Dedifferentiated amniotic fluid mesenchymal stem cell (primary cell): Measurements from ENCODE around the gene ADGRE3.
"Not testable (repeated sequence)": the region's sequence is repeated elsewhere in the genome, so short reads cannot be mapped to it uniquely, and the experiment has no call there.

Source experiments
- DNase-seq: peaks from one replicate; pipeline ENCODE4 v3.0.0-alpha.2; 2016; ENCODE audit errors: extremely low spot score

Gene ADGRE3

DNA sequence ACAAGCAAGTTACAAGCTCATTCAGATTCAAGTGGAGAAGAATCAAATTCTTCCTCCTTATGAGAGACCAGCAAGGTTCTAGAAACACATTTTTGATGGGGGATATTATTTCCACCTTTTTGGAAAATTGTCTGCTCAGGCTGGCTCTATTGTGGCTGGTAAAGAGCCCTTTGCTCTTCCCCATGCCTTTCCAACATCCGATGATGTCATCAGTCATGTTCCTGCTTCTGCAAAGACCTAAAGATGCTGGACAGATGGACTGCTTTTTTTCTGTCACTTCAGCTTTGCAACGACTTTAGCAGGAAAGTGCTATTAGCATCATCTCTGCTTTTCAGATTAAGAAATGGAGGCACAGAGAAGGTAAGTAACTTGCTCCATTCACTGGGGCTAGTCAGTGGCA, 4.2 kb downstream of the ADGRE3 start:
- no peak for DNase-seq

DNA sequence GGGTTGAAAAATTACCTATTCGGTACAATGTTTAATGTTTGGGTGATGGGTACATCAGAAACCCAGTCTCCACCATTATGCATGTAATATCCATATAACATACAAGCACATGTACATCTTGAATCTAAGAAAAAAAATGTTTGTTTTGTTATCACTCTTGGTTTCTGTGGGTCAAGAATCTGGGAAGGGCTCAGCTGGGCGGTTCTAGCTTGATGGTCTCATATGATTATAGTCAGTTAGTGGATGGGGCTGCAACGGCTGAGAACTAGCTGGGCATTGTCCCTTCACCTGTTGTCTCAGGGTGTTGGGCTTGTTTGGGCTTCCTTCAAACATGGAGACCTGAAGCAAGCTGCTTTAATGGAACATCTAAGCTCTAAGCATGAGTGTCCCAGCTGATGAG, 4.7 kb downstream of the ADGRE3 start:
- DNase-seq = no peak

DNA sequence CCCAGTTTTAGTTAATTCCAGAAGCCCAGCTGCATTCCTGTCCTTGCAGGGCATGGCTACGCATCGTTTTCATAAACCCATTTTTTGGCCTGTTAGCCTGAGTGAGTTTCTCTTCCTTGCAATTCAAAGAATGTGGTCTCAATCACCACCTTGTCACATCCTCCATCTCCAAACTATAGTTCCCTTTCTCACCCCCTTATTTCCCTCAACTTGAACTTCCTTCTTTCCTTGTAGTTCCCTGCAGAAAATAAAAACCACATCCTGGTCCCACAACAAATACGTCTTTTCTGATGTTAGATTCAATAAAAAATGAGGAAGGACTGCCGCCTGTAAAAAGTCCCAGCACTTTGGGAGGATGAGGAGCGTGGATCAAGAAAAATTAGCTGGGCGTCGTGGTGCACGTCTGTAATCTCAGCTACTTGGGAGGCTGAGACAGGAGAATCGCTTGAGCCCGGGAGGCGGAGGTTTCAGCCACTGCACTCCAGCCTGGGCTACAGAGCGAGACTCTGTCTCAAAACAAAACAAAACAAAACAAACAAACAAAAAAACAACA, 13.2 kb downstream of the ADGRE3 start:
- DNase-seq = no peak

DNA sequence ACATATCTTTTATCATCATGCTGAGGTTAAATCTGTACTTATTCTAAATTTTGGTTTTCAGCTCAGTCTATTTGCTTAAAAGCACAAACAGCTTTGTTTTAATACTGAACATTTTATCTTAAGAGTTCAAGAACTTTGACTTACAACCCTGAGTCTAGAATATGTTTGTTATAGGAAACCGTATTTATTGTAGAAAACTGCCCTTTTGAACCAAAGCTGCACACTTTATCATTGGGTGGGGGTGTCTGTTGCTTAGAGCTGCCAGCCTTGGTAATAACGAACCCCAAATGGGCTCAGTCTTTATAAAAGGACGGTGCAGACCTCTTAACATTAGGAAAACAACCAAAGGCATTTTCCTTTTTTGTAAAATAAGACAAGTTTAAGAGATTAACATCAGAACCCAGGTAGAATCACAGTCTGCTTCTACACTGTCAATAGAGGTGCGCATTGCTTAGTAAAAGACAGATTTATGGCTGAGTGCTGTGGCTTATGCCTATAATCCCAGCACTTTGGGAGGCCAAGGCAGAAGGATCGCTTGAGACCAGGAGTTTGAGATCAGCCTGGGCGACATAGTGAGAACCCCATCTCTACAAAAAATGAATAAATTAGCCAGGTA, 14.7 kb downstream of the ADGRE3 start:
- DNase-seq = no peak

DNA sequence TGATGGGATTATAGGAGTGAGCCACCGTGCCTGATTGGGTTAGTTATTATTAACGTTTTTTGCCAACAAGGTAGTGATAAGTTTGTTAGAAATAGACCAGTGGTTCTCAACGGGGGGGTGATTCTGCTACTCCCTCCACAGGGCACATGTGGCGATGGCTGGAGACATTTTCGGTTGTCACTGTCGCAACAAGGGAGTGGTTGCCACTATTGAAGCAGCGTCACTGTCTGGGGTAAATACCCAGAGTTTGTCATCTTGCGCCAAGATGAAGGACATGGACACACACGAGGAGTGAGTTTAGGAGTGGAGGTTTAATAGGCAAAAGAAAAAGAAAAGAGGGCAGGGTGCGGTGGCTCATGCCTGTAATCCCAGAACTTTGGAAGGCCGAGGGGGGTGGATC, 18.9 kb downstream of the ADGRE3 start:
- DNase-seq = no peak

DNA sequence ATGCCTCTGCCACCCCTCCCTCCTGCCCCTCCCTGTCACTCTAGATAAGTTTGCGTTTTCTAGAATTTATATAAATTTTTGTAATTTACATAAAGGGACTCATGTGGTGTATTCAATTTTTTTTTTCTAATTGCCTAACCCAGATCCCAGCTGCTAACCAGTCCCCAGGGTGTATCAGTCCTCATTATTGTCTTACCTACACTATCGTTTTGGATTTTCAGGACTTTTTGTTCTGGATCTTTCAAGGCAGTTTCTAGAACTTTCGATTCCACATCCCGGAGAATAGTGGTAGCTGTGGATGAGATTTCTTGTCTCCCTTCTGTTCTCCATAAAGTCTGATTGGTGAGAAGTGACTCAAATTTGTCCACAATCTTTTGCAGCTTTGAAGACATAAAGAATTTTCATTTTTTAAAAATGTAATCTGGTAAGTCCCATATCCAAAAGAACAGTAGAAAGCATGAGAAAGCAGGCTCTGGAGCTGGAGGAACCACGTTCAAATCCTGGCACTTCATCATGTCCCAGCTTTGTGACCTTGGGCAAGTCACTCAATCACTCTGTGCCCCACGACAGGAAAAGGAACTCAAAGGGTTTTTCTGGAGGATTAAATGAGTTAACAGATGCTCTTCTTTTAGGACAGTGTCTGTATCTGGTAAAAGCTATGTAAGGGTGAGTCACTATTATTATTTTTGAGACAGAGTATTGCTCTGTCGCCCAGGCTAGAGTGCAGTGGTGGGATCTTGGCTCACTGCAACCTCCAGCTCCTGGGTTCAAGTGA, 19.7 kb downstream of the ADGRE3 start:
- DNase-seq = no peak

DNA sequence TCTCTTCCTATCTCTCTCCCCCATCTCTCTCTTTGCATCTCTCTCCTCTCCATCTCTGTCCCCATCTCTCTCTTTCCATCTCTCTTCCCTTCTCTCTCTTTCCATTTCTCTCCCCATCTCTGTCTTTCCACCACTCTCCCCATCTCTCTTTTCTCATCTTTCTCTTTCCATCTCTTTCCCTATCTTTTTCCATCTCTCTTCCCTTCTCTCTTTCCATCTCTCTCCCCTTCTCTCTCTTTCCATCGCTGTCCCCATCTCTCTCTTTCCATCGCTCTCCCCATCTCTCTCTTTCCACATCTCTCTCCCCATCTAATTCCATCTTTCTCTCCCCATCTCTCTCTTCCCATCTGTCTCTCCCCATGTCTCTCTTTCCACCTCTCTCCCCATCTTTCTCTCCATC, 24.5 kb downstream of the ADGRE3 start:
- DNase-seq = no peak

DNA sequence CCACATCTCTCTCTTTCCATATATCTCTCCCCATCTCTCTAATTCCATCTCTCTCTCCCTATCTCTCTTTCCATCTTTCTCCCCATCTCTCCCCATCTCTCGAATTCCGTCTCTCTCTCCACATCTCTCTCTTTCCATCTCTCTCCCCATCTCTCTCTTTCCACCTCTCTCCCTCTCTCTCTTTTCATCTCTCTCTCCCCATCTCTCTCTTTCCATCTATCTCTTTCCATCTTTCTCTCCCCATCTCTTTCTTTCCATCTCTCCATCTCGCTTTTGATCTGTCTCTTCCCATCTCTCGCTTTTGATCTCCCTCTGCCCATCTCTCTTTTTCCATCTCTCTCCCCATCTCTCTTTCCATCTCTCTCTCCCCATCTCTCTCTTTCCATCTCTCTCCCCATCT, 25.6 kb downstream of the ADGRE3 start:
- DNase-seq = no peak

DNA sequence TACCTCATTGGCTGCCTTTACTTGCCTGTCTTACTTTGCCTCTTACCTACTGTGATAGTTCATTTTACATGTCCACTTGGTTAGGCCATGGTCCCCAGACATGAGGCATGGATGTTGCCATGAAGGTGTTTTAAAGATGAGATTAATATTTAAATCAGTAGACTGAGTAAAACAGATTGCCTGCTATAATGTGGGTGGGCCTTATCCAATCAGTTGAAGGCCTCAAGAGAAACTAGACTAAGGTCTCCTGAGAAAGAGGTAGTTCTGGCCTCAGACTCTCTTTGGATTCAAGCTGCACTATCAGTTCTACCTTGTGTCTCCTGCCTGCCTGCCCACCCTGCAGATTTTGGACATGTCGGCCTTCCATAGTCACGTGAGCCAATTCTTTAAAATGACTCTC, 26.1 kb downstream of the ADGRE3 start:
- no peak for DNase-seq

DNA sequence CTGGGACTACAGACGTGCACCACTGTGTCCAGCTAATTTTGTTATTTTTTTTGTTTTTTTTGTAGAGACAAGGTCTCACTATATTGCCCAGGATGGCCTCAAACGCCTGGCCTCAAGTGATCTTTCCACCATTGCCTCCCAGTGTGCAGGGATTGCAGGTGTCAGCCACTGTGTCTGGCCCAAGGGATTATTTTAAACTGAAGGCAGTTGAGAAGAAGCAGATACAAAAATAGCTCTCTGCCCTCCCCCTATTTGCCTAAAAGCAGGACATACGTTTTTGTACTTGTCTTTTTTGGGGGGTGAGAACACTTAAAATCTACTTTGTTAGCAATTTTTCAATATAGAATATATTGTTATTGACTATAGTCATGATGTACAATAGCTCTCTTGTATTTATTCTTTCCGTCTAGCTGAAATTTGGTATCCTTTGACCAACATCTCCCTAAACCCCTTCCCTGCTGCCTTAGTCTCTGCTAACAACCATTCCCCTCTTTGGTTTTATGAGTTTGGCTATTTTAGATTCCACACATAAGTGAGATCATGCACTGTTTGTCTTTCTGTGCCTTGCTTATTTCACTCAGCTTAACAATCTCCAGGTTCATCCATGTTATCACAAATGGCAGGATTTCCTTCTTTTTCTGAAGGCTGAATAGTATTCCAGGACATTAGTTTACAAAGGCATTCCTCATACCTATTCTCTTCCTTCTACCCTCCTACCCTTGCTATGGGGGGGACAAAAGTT, 34.9 kb downstream of the ADGRE3 start:
- no peak for DNase-seq

DNA sequence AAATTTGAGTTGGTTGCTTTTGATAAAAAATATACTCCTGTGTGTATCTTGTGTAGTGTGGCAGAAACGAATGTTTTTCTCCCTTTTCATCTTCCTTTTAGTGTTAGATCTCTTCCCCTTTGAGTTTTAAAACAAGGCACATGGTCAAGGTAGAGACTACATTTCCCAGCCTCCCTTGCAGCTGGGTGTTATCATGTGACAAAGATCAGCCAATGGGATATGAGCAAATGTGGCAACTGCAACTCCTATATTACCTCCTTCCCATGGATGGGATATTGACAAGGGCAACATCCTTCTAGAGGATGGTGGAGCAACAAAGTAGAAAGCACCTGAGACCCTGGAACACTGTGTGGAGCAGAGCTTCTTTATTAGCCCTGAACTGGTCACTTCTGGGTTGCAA, 42.4 kb downstream of the ADGRE3 start:
- no peak for DNase-seq

DNA sequence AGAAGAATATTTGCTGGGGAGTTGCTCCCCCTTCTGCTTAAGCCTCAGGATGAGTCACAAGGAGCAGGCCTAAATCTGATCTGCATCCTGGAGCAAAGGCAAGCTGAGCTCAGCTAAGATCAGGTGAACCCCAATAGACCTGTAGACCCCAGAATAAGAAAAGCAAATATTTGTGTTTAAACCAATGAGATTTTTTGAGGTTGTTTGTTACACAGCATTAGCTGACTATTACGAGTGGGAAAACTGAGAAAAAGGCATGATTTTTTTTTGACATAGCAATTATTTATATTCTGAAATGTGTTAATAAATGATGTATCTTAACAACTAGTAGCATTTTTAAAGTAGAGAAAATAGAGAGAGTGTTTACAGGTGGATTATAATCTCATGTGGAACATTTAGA, 45.1 kb downstream of the ADGRE3 start:
- no peak for DNase-seq

DNA sequence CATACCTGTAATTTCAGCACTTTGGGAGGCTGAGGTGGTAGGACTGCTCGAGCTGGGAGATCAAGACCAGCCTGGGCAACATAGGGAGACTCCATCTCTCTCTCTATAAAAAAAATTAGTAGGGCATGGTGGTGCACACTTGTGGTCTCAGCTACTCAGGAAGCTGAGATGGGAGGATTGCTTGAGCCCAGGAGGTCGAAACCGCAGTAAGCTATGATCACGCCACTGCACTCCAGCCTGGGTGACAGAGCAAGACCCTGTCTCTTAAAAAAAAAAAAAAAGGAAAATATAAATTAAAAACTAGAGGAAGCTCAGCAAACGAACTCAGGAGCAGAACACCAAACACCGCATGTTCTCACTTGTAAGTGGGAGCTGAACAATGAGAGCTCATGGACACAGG, 50.2 kb downstream of the ADGRE3 start:
- DNase-seq = not testable (repeated sequence)

DNA sequence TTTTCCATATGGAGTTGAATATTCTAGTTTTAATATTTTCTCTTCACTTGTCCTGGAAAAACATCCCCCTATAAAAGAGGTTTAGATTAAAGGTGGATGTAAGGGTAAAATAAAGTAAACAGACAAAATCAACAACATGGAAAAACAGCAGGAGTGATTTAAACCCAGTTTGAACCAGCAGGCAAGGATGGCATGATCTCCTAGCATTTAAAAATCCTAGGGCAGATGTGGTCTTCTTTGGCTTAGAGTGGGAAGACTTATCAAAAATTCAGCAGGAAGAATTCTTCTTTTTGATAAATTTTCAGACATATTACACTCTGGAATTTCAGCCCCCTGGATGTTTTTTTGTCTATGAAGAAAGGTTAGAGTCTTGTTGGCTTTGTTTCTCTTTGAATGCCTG, 55.2 kb downstream of the ADGRE3 start:
- DNase-seq = no peak

DNA sequence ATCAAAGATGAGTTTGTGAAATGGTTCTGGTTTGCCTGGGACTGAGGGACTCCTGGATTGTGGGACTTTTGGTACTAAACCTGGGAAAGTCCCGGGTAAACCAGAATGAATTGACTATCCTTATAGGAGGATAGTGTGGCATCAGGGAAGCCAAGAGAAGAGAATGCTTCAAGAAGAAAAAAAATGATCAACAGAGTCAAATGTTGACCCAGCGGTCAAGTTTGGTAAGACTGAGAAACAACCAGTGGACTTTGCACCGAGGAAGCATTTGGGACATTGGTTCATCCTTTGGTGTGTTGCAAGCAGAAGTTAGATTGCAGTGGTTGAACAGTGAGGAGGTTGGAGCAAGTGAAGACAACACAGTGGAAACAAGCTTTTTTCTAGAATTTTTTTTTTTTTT, 58.2 kb downstream of the ADGRE3 start:
- no peak for DNase-seq

DNA sequence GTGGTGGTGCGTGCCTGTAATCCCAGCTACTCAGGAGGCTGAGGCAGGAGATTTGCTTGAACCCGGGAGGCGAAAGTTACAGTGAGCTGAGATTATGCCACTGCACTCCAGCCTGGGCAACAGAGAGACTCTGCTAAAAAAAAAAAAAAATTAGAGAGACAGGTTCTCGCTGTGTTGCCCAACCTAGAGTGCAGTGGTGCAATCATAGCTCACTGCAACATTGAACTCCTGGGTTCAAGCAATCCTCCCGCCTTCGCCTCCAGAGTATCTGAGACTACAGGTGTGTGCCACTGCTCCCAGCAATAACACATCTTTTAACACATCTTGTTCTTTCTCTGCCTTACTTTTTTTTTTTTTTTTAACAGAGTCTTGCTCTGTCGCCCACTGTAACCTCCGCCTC, 59.0 kb downstream of the ADGRE3 start:
- no peak for DNase-seq

DNA sequence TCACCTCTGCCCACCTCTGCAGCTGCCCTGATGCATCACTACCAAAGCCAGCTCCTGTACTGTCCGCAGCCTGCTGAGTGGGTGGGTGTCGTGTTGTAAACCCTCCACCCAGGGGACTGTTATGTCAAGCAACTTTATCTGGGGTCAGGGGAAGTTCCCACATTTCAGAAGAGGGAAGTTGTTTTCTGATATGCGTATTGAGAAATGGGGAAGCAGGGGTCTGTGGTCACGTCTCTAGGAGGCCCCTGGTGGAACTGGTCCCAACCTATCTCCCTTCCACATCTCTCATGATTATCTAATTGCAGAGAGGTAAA, 60.6 kb downstream of the ADGRE3 start:
- DNase-seq = no peak

DNA sequence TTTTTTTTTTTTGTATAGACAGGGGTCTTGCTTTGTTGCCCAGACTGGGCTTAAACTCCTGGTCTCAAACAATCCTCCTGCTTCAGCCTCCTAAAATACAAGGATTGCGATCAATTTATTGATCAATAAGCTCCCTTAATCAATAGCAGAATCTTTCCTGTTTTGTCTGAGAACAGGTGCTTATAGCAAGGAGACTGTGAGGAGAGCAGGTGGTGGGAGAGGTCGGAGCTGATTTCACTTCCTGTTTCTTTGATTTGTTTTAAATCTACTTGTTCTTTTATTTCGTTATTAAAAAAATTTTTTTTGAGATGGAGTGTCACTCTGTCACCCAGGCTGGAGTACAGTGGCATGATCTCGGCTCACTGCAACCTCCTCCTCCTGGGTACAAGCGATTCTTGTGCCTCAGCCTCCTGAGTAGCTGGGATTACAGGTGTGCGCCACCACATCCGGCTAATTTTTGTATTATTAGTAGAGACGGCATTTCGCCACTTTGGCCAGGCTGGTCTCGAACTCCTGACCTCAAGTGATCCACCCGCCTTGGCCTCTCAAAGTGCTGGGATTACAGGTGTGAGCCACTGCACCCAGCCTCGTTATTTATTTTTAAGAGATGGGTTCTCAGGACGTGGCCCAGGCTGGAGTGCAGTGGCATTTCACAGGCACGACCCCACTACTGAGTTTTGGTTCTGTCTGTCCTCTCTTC, 61.1 kb downstream of the ADGRE3 start:
- not testable (repeated sequence) for DNase-seq

DNA sequence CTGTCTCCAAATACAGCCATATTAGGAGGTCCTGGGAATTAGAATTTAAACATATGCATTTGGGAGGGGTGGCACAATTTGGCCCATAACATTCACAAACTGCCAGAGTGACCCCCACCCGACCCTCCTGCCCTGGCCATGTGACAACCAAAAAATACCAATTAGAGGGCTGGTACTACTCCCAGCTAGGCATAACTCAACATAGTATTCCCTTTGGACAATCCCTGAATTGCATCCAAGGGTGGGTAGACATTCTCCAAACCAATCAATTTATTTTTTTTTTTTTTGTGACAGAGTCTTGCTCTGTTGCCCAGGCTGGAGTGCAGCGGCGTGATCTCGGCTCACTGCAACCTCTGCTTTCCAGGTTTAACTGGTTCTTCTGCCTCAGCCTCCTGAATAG, 62.0 kb downstream of the ADGRE3 start:
- DNase-seq = no peak

DNA sequence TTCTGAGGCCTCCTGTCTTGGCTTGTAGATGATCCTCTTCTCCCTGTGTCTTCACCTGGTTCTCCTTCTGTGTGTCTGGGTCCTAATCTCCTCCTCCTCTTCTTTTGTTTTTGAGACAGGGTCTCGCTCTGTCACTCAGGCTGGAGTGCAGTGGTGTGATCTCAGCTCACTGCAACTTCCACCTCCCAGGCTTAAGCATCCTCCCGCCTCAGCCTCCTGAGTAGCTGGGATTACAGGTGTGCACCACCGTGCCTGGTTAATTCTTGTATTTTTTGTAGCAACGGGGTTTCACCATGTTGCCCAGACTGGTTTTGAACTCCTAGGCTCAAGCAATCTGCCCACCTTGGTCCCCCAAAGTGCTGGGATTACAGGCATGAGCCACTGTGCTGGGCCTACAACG, 62.4 kb downstream of the ADGRE3 start:
- DNase-seq = not testable (repeated sequence)

DNA sequence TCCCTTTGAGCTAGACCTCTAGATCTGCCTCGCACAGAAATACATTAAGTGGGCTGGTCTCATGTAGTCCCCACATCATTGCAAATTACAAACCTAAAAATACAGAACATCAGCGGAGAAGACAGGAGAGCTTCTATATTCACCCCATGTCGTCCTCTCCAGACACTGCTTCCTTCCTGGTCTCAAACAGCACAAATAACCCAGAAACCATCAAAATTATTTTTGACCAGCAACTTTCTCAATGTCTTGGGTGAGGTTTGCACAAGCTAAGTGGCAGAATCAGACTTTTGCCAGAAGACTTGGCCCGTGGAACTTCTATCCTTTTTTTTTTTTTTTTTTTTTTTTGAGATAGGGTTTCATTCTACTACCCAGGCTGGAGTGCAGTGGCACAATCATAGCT, 63.6 kb downstream of the ADGRE3 start:
- no peak for DNase-seq

DNA sequence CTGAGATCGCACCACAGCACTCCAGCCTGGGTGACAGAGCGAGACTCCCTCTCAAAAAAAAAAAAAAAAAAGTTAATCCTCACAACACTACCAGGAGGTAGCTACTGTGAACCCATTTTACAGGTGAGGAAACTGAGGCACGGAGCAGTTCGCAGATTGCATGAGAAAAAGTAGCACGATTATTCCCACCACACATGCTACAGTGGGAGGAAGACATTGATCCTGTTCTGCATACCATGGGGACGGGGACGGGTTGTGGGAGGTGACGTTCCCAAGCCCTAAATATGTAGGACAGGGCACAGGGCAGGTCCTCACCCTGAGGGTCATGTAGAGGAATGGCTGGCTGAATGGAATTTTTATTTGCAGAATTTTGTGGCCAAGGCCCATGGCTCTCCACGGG, 68.0 kb downstream of the ADGRE3 start:
- DNase-seq = no peak
